Activated T-helper 17 cell treated with anti-CD3 and anti-CD28 coated beads, Interleukin-2, amount 50 U/mL, for 72 hours (primary cell): ENCODE data around the gene ZBTB25. TPM values are rescaled to one million over a fixed set of nuclear protein-coding genes. Genes with fewer than 3 reads are reported as not detected.
"Not testable (repeated sequence)": the region's sequence is repeated elsewhere in the genome, so short reads cannot be mapped to it uniquely, and the experiment has no call there.

Experiments used
- ATAC-seq: fragments of 150-1000 bp; cut with Tn5 transposase; replicated peaks from 2 replicates; pipeline ENCODE4 v1.10.0; 2021; ENCODE audit warnings: mild to moderate bottlenecking, moderate library complexity
- H3K27ac Mint-ChIP-seq: one replicate; pipeline ENCODE4 v1.8.0; 2022; ENCODE audit warnings: mixed read lengths
- H3K27me3 Mint-ChIP-seq: one replicate; pipeline ENCODE4 v1.8.0; 2022; ENCODE audit warnings: mixed read lengths
- H3K36me3 Mint-ChIP-seq: one replicate; pipeline ENCODE4 v1.8.0; 2022; ENCODE audit warnings: low read depth, mild to moderate bottlenecking, mixed read lengths
- H3K4me1 Mint-ChIP-seq: one replicate; pipeline ENCODE4 v1.8.0; 2022; ENCODE audit warnings: mixed read lengths
- H3K4me3 Mint-ChIP-seq: one replicate; pipeline ENCODE4 v1.8.0; 2022; ENCODE audit warnings: mild to moderate bottlenecking, mixed read lengths
- H3K9me3 Mint-ChIP-seq: one replicate; pipeline ENCODE4 v1.8.0; 2022; ENCODE audit warnings: mixed read lengths
- total RNA-seq, 2 donors: library from RNA; stranded (reverse); gene quantifications; one replicate each; pipeline ENCODE4 v1.2.3, GENCODE V29; 2022

Gene ZBTB25
- total RNA-seq, 2 donors from 2014 or later = 29.7 to 88.5 TPM

DNA sequence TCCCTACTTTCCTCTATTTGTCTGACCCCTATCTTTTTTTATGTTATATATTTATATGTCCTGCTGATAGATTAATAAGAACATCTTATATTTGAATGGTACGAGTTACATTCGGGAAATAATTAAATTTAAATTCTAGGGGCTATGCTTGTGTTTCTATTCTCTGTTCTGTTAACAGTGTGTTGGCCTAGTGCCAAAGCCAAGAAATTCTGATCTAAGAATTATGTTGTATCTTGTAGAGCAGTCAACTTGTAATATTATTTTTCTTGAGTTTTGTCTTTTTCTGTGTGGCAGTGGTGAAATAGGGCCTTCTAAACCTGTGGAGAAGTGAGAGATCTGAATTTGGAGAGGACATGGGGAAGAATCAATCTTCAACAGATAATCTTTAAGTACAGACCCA, 27.9 kb upstream of the ZBTB25 start:
- H3K27ac Mint-ChIP-seq = no peak overlapping the region
- no peaks in the 10 kb centered on the region for H3K9me3 Mint-ChIP-seq
- no peaks in the 10 kb centered on the region for H3K27me3 Mint-ChIP-seq
- H3K4me3 Mint-ChIP-seq = no peak overlapping the region
- peaks cover 10% of the 10 kb centered on the region for H3K36me3 Mint-ChIP-seq
- H3K4me1 Mint-ChIP-seq = no peaks in the 10 kb centered on the region
- ATAC-seq = no peak

DNA sequence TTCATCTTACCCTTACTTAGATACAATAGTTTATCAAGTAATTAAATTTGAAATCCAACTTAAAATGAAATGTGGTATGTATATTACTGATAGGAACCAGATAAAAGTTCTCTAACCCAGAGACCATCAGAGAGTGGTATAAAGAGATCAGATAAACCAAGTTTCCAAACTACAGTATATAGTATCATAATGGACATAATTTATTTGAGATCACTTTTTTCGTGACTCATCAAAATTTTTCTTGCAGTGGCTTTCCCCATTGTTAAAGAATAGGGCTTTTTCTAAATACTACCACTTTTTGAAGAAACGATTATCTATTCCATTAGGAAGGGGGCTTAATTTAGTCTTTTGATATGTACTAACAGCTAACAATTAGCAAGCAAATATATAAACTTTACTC, 21.7 kb upstream of the ZBTB25 start:
- ATAC-seq = no peak
- H3K4me1 Mint-ChIP-seq = no peaks in the 10 kb centered on the region

DNA sequence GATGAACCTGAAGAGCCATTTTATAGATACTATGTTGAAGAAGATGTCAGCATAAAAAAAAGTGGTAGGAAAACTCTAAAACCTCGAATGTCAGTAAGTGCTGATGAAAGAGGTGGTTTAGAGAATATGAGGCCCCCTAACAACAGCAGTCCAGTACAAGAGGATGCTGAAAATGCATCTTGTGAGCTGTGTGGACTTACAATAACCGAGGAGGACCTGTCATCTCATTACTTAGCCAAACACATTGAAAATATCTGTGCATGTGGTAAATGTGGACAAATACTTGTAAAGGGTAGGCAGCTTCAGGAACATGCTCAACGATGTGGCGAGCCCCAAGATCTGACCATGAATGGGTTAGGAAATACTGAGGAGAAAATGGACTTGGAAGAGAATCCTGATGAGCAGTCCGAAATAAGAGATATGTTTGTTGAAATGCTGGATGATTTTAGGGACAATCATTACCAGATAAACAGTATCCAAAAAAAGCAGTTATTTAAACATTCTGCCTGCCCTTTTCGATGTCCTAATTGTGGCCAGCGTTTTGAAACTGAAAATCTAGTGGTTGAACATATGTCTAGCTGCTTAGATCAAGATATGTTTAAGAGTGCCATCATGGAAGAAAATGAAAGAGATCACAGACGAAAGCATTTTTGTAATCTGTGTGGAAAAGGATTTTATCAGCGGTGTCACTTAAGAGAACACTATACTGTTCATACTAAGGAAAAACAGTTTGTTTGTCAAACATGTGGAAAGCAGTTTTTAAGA, 19.1 kb upstream of the ZBTB25 start:
- Mint-ChIP-seq H3K9me3 (no peaks in the 10 kb centered on the region), H3K27ac (no peak overlapping the region), H3K4me3 (no peak overlapping the region), H3K27me3 (no peaks in the 10 kb centered on the region), H3K4me1 (peaks cover 5% of the 10 kb centered on the region), H3K36me3 (peaks cover 31% of the 10 kb centered on the region)
- ATAC-seq = peak; percentile 77

More for the DNA sequence above, 21.7 kb upstream of the ZBTB25 start:
- no peak overlapping the region for H3K27ac Mint-ChIP-seq
- H3K27me3 Mint-ChIP-seq = no peaks in the 10 kb centered on the region
- no peak overlapping the region for H3K4me3 Mint-ChIP-seq
- no peaks in the 10 kb centered on the region for H3K9me3 Mint-ChIP-seq
- H3K36me3 Mint-ChIP-seq = peaks cover 27% of the 10 kb centered on the region

GRCh38 chr14:64520699-64521098, 17.1 kb upstream of the ZBTB25 start:
- H3K9me3 Mint-ChIP-seq = no peaks in the 10 kb centered on the region
- no peak overlapping the region for H3K4me3 Mint-ChIP-seq
- H3K27ac Mint-ChIP-seq = no peak overlapping the region
- peaks cover 5% of the 10 kb centered on the region for H3K4me1 Mint-ChIP-seq
- H3K36me3 Mint-ChIP-seq = peaks cover 27% of the 10 kb centered on the region
- H3K27me3 Mint-ChIP-seq = no peaks in the 10 kb centered on the region
- no peak for ATAC-seq

GRCh38 chr14:64518229-64518628, 14.6 kb upstream of the ZBTB25 start:
- Mint-ChIP-seq H3K4me3 (no peak overlapping the region), H3K27me3 (no peaks in the 10 kb centered on the region), H3K4me1 (peaks cover 11% of the 10 kb centered on the region), H3K36me3 (peaks cover 32% of the 10 kb centered on the region), H3K27ac (no peak overlapping the region), H3K9me3 (no peaks in the 10 kb centered on the region)
- no peak for ATAC-seq

- Mint-ChIP-seq H3K36me3 (peaks cover 37% of the 10 kb centered on the region), H3K4me1 (peaks cover 11% of the 10 kb centered on the region)
- H3K27me3 Mint-ChIP-seq, H3K4me3 Mint-ChIP-seq, H3K27ac Mint-ChIP-seq, ATAC-seq, H3K9me3 Mint-ChIP-seq: not testable (repeated sequence)
These were observed 14.0 kb upstream of the ZBTB25 start for GRCh38 chr14:64517667-64518066.

GRCh38 chr14:64516969-64517368, 13.3 kb upstream of the ZBTB25 start:
- H3K27me3 Mint-ChIP-seq = no peaks in the 10 kb centered on the region
- H3K36me3 Mint-ChIP-seq = peaks cover 44% of the 10 kb centered on the region
- peak overlapping the region; percentile 9 for H3K4me3 Mint-ChIP-seq
- H3K27ac Mint-ChIP-seq = no peak overlapping the region
- H3K4me1 Mint-ChIP-seq = peaks cover 11% of the 10 kb centered on the region
- no peak for ATAC-seq
- H3K9me3 Mint-ChIP-seq = no peaks in the 10 kb centered on the region

DNA sequence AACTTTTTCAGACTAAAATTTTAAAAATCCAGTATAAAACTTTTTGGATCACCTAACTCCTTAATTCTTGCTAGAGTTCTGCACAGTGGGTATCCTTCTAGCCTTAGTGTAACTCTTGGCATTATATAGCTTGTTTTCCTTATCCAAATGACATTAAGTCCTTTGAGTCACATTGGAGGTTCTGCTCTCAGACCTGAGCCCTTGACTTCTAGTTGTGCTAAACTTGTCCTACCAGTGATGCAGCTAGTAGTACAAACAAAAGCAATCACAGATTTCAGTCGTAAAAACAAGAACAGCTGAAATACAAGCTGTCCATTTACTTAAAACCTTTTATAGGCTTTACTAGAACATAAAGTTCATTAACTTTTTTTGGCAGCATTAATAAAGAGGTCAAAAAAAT, 11.4 kb upstream of the ZBTB25 start:
- no peak overlapping the region for H3K27ac Mint-ChIP-seq
- H3K27me3 Mint-ChIP-seq = no peaks in the 10 kb centered on the region
- no peak for ATAC-seq
- H3K36me3 Mint-ChIP-seq = peaks cover 63% of the 10 kb centered on the region
- H3K9me3 Mint-ChIP-seq = no peaks in the 10 kb centered on the region
- H3K4me3 Mint-ChIP-seq = no peak overlapping the region
- peaks cover 25% of the 10 kb centered on the region for H3K4me1 Mint-ChIP-seq

GRCh38 chr14:64513271-64513670, 9.6 kb upstream of the ZBTB25 start:
- no peaks in the 10 kb centered on the region for H3K27me3 Mint-ChIP-seq
- no peaks in the 10 kb centered on the region for H3K9me3 Mint-ChIP-seq
- H3K36me3 Mint-ChIP-seq = peaks cover 76% of the 10 kb centered on the region
- no peak overlapping the region for H3K27ac Mint-ChIP-seq
- no peak for ATAC-seq
- H3K4me3 Mint-ChIP-seq = no peak overlapping the region
- peaks cover 37% of the 10 kb centered on the region for H3K4me1 Mint-ChIP-seq

- peak overlapping the region; percentile 91 for H3K4me3 Mint-ChIP-seq
- peak overlapping the region; percentile 97 for H3K27ac Mint-ChIP-seq
- no peaks in the 10 kb centered on the region for H3K9me3 Mint-ChIP-seq
- H3K4me1 Mint-ChIP-seq = peaks cover 45% of the 10 kb centered on the region
- no peak for ATAC-seq
- no peaks in the 10 kb centered on the region for H3K27me3 Mint-ChIP-seq
- H3K36me3 Mint-ChIP-seq = peaks cover 85% of the 10 kb centered on the region
These were observed 7.4 kb upstream of the ZBTB25 start for GRCh38 chr14:64510825-64511671.

GRCh38 chr14:64509036-64509435, 5.4 kb upstream of the ZBTB25 start:
- Mint-ChIP-seq H3K4me1 (peaks cover 43% of the 10 kb centered on the region), H3K36me3 (peaks cover 96% of the 10 kb centered on the region), H3K27me3 (no peaks in the 10 kb centered on the region), H3K9me3 (no peaks in the 10 kb centered on the region), H3K27ac (peak overlapping the region; percentile 97), H3K4me3 (peak overlapping the region; percentile 91)
- no peak for ATAC-seq

DNA sequence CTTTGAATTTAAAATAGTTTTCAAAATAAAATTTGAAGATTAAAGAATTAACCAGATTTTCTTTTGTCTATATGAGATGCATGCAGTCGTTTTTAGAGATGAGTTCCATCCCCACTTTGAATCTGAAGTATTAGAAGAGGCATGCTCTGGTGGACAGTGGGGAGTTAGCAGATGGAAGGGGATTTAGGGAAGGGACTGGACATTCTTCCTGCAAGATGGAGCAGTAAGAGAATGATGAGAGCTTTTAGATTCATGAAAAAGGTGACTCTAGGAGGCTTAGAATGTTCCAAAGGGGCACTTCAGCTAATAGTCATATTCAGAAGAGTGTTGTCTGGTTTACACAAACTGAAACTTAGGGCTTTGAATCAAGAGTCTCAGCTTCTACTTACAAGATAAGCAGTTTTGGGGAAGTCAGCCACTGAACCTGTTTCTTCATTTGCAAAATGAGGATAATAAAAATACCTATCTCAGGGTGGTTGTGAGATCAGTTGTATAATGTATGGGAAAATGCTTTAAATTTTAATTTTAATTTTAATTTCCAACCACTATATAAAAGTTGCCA, 4.7 kb upstream of the ZBTB25 start:
- ATAC-seq = no peak
- Mint-ChIP-seq H3K36me3 (peaks cover 96% of the 10 kb centered on the region), H3K27me3 (no peaks in the 10 kb centered on the region), H3K9me3 (no peaks in the 10 kb centered on the region), H3K4me1 (peaks cover 39% of the 10 kb centered on the region), H3K4me3 (peak overlapping the region; percentile 91), H3K27ac (peak overlapping the region; percentile 97)

DNA sequence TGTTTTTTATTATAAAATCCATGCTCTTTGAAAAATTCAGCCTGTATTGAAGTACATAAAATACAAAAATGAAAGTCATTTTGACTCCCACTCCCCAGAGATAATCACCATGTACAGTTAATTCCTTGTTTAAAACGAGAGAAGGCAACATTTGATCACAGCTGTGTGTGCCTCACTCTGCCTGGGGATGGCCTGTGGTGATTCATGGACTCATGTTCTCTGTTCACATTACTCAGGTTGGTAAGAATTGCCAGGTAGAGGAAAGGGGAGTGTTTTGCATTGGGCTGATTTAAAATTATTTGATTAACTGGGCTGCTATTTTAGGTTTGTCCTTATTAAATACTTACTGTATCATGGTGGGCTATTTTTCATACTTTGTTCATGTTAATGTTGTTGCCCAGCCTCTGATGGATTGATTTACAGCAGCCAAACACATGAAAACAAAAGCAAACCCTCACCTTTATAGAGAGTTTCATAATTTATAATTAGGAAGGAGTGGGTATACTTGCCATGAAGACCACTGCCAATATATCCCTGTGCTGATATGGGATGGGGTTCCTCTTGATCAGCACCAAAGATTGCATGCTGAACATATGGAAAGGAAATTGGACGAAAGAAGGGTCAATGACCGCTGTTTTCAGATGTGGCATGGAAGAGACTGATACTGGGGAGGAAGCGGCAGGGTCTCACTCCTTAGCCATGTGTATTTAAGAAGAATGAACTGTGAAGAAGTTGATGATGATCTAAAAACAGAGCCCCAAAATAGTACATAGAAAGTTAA, 3.9 kb upstream of the ZBTB25 start:
- Mint-ChIP-seq H3K9me3 (no peaks in the 10 kb centered on the region), H3K4me3 (peak overlapping the region; percentile 91), H3K27ac (peak overlapping the region; percentile 97), H3K36me3 (peaks cover 97% of the 10 kb centered on the region), H3K4me1 (peaks cover 39% of the 10 kb centered on the region), H3K27me3 (no peaks in the 10 kb centered on the region)
- ATAC-seq = peak; percentile 12

- peaks cover 39% of the 10 kb centered on the region for H3K4me1 Mint-ChIP-seq
- H3K36me3 Mint-ChIP-seq = peaks cover 98% of the 10 kb centered on the region
- H3K27me3 Mint-ChIP-seq = no peaks in the 10 kb centered on the region
- H3K27ac Mint-ChIP-seq = peak overlapping the region; percentile 97
- H3K4me3 Mint-ChIP-seq = peak overlapping the region; percentile 91
- no peak for ATAC-seq
- no peaks in the 10 kb centered on the region for H3K9me3 Mint-ChIP-seq
These were observed 3.1 kb upstream of the ZBTB25 start for GRCh38 chr14:64506721-64507120.
